Esophagus muscularis mucosa (tissue), 4 donors: ENCODE results near the gene KIRREL3. TPM values are rescaled to one million over a fixed set of nuclear protein-coding genes. Genes with fewer than 3 reads are reported as not detected.
"Not testable (repeated sequence)": the region's sequence is repeated elsewhere in the genome, so short reads cannot be mapped to it uniquely, and the experiment has no call there.

Experiments used
- DNase-seq: peaks from one replicate; pipeline ENCODE4 v3.0.0-alpha.2; 2017; ENCODE audit errors: extremely low spot score
- H3K27ac ChIP-seq, 4 donors: fragments of 200-600 bp; sonication (generic); replicated peaks in 1 of 4; 1 replicate in 3 of 4; 2 replicates in 1 of 4; pipeline ENCODE4 v1.5.1; 2016 to 2019; ENCODE audit warnings: mild to moderate bottlenecking in 1 of 4
- H3K27me3 ChIP-seq, 4 donors: fragments of 200-600 bp; sonication (generic); one replicate each; pipeline versions ENCODE4 v1.5.1 to v1.6.0; 2016 to 2019
- H3K36me3 ChIP-seq, 4 donors: fragments of 200-600 bp; sonication (generic); one replicate each; pipeline ENCODE4 v1.5.1; 2016 to 2019
- H3K4me1 ChIP-seq, 4 donors: fragments of 200-600 bp; sonication (generic); one replicate each; pipeline ENCODE4 v1.5.1; 2016 to 2019
- H3K4me3 ChIP-seq, 4 donors: fragments of 200-600 bp; sonication (generic); 1 replicate in 2 of 4; 2 replicates in 2 of 4; pipeline ENCODE4 v1.5.1; 2016 to 2019; ENCODE audit warnings: mild to moderate bottlenecking in 4 of 4, moderate library complexity in 1 of 4
- H3K9me3 ChIP-seq, 4 donors: fragments of 200-600 bp; sonication (generic); 1 replicate in 3 of 4; 2 replicates in 1 of 4; pipeline ENCODE4 v1.5.1; 2016 to 2019
- EP300 ChIP-seq: sonication (generic); formaldehyde crosslinking; IDR thresholded peaks from one replicate; pipeline ENCODE4 v1.6.1; 2017; ENCODE audit warnings: antibody characterized with exemption
- POLR2A ChIP-seq: fragments of 450-650 bp; IDR thresholded peaks from one replicate; pipeline ENCODE4 v1.6.1; 2017; ENCODE audit warnings: antibody characterized with exemption, moderate library complexity, mild to moderate bottlenecking, low read depth
- POLR2AphosphoS5 ChIP-seq, 2 donors: sonication (generic); formaldehyde crosslinking; IDR thresholded peaks; one replicate each; pipeline ENCODE4 v1.6.1; 2017; ENCODE audit warnings: antibody characterized with exemption in 2 of 2
- WGBS: methylation state at CpG from one replicate; pipeline ENCODE4 v1.1.5; 2018; 5-methylcytosine and 5-hydroxymethylcytosine counted together
- intact Hi-C: fragments of 100-400 bp; cut with DNase I; formaldehyde crosslinking; loops from one replicate; pipeline ENCODE4 v1.15.1; 2023
- total RNA-seq, 4 donors: library from RNA; depleted of rRNA; stranded (reverse); fragments of >200 nt; gene quantifications; one replicate each; pipeline versions ENCODE4 v1.1.0 to v1.2.1, GENCODE V29; 2016
- TF ChIP-seq, protein P1 (sequence below), 3 experiments: fragments of 200-600 bp in 2 of 3; fragments of 450-650 bp in 1 of 3; sonication (generic) in 2 of 3; IDR thresholded peaks; one replicate each; pipeline ENCODE4 v1.5.1; 2017 to 2019; ENCODE audit warnings: antibody characterized with exemption in 3 of 3, mild to moderate bottlenecking in 2 of 3, moderate library complexity in 1 of 3

The KIRREL3 gene
- total RNA-seq, 4 donors from 2014 or later = 1.7 to 6.5 (median 3.1) TPM

DNA sequence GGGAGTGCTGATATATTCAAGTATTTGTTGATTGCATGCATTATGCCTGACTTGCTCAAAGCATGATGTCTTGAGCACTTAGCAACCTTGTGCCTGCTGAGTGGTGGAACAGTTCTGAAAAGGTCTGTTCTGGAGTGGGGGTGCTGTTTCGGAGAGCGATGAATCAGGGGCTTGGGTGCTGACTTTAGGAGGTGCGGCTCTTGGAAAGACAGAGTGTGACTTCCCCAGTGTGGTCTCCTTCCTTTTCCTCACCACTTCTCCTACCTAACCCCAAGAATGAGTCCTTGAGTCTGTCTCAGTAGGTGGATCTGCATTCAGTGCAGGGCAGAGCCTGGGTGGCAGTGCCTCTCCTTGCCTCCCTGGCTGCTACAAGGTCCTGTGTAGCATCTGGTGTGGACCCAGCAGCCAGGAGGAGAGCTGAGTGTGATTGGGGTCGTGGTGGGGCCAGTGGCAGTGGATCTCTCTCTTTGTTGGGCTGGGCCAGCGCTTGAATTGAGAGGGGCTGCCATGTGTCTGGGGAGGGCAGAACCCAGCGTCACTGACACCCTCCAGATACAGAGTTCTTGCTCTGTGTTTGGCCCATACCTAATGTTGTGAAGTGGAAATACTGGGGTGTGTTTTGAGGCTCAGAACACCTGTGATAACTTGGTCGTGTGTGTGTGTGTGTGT, 609.1 kb downstream of the KIRREL3 start:
- H3K4me1 ChIP-seq = peaks cover 39 to 63% (median 59%) of the 10 kb centered on the region in 4 donors
- TF ChIP-seq, protein P1, sequence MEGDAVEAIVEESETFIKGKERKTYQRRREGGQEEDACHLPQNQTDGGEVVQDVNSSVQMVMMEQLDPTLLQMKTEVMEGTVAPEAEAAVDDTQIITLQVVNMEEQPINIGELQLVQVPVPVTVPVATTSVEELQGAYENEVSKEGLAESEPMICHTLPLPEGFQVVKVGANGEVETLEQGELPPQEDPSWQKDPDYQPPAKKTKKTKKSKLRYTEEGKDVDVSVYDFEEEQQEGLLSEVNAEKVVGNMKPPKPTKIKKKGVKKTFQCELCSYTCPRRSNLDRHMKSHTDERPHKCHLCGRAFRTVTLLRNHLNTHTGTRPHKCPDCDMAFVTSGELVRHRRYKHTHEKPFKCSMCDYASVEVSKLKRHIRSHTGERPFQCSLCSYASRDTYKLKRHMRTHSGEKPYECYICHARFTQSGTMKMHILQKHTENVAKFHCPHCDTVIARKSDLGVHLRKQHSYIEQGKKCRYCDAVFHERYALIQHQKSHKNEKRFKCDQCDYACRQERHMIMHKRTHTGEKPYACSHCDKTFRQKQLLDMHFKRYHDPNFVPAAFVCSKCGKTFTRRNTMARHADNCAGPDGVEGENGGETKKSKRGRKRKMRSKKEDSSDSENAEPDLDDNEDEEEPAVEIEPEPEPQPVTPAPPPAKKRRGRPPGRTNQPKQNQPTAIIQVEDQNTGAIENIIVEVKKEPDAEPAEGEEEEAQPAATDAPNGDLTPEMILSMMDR (IDR thresholded peaks at IDR 0.05) = no peak
- TF ChIP-seq EP300 = no peak
- no peak for TF ChIP-seq POLR2A
- TF ChIP-seq POLR2AphosphoS5 (IDR thresholded peaks at IDR 0.05) = no peak
- H3K9me3 ChIP-seq = no peaks in the 10 kb centered on the region
- peak overlapping the region in 1 of 4 donors; percentile 5 for H3K27ac ChIP-seq
- 78% methylated on average over 7 of the region's 7 CpGs for WGBS
- no peak overlapping the region for H3K4me3 ChIP-seq
- intact Hi-C loops = no loop called here
- no peaks in the 10 kb centered on the region for H3K27me3 ChIP-seq
- no peak for DNase-seq
- no peaks in the 10 kb centered on the region for H3K36me3 ChIP-seq

DNA sequence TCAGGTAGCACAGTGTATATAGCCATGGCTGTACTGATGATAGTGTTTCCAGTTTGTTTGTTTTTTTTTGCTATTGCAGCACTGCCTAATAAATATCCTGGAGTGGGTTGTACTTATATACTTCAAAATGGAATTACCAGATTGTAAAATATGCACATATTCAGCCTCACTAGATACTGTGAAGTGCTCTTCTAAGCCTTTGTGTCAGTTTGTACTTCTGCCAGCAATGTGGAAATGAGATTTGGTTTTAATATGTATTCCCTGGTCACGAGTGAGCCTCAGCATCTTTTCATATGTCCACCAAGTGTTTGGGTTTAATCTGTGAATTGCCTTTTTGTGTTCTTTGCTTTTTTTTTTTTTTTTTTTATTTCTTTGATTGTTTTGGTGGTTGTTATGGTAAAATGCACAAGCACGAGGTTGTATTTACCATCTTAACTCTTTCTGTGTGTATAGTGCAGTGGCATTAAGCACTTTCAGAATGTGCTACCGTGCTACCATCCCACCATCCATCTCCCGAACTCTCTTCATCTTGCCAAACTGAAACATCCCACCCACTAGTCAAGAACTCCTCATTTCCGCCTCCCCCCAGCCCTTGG, 610.2 kb downstream of the KIRREL3 start:
- Histone ChIP-seq H3K4me3 (no peak overlapping the region), H3K36me3 (no peaks in the 10 kb centered on the region), H3K9me3 (no peaks in the 10 kb centered on the region), H3K27me3 (no peaks in the 10 kb centered on the region), H3K4me1 (peaks cover 45 to 70% (median 64%) of the 10 kb centered on the region in 4 donors), H3K27ac (no peak overlapping the region)
- intact Hi-C loops = no loop called here
- TF ChIP-seq, protein P1 (IDR thresholded peaks at IDR 0.05) = no peak
- no peak for TF ChIP-seq EP300
- no peak for DNase-seq
- WGBS = 63% methylated on average over 5 of the region's 5 CpGs

GRCh38 chr11:126387857-126388256, 612.7 kb downstream of the KIRREL3 start:
- Histone ChIP-seq H3K4me1 (peaks cover 34 to 57% (median 49%) of the 10 kb centered on the region in 4 donors), H3K27me3 (no peaks in the 10 kb centered on the region), H3K27ac (no peak overlapping the region), H3K9me3 (no peaks in the 10 kb centered on the region), H3K36me3 (no peaks in the 10 kb centered on the region), H3K4me3 (no peak overlapping the region)
- no peak for DNase-seq
- WGBS = 58% methylated on average over 5 of the region's 5 CpGs
- TF ChIP-seq, protein P1 (IDR thresholded peaks at IDR 0.05) = no peak
- TF ChIP-seq EP300 = no peak
- no peak for TF ChIP-seq POLR2AphosphoS5 (IDR thresholded peaks at IDR 0.05)
- no peak for TF ChIP-seq POLR2A
- intact Hi-C loops = no loop called here

GRCh38 chr11:126386729-126387071, 613.9 kb downstream of the KIRREL3 start:
- H3K4me1 ChIP-seq = peaks cover 24 to 45% (median 40%) of the 10 kb centered on the region in 4 donors
- 50% methylated on average over 5 of the region's 5 CpGs for WGBS
- H3K27me3 ChIP-seq, H3K9me3 ChIP-seq, H3K27ac ChIP-seq, H3K36me3 ChIP-seq, DNase-seq, H3K4me3 ChIP-seq, intact Hi-C loops: not testable (repeated sequence)

DNA sequence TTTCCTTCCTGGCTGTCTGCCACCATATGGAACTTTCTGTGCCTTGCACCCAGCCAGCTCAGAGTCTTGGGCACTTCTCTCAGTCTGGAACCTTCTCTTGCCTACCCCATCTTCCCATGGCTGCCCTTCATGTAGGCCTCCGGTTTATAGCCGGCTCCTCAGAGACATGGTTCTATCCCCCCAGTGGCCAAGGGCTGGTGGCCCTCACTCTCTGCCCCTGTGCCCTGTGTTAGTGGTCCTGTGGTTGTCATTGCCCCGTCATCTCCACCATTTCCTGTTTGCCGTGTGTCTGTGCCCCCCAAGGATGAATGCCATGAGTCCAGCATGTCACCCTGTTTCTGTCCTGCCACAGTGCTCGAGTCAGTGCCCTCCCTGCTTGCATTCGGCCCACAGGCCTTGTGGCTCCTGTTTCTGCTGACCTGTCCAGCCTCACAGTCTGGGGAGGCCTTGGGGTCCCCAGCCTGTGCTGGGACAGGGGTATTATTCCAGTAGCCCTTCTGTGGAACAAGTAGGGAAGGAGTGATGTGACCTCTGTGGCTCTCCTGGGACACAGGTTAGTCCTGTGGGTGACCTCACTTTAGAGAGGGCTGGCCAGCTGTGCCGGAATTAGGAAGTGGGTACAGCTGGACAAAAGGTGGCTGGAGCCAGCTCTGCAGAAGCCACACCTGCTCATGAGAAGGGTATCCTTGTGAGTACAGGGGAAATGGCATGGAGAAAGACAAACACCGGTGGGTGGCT, 614.4 kb downstream of the KIRREL3 start:
- Histone ChIP-seq H3K36me3 (no peaks in the 10 kb centered on the region), H3K4me1 (peaks cover 18 to 41% (median 35%) of the 10 kb centered on the region in 4 donors), H3K4me3 (no peak overlapping the region), H3K27me3 (no peaks in the 10 kb centered on the region), H3K27ac (no peak overlapping the region), H3K9me3 (no peaks in the 10 kb centered on the region)
- TF ChIP-seq, protein P1 (IDR thresholded peaks at IDR 0.05) = no peak
- TF ChIP-seq POLR2A (no peak), EP300 (no peak), POLR2AphosphoS5 (IDR thresholded peaks at IDR 0.05) (no peak)
- intact Hi-C loops = no loop called here
- WGBS = 83% methylated on average over 4 of the region's 8 CpGs
- no peak for DNase-seq
